Ecto neural progenitor cell (in vitro differentiated cells): ENCODE measurements around the gene CTAGE8.
"Not testable (repeated sequence)": the region's sequence is repeated elsewhere in the genome, so short reads cannot be mapped to it uniquely, and the experiment has no call there.

Source experiments
- DNase-seq: peaks from one replicate; pipeline ENCODE4 v3.0.0-alpha.2; 2018; ENCODE audit warnings: low spot score

The CTAGE8 gene

DNA sequence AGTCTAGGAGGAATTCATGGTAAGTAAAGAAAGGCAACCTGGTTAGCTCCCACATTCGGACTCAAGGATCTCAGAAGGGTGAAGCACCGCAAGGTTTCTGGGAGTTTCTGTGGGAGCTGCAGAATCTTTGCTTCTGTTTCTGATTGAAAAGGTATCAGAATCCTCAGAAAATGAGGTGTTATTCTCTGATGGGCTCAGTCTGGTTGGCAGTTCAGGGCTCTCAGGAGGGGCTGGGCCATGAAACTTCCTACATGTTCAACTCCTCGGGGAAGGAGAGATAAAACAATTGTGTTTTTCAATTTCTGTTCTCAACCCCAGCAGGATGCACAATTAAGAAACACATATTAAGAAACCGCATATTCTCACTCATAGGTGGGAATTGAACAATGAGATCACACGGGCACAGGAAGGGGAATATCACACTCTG lies 13.6 kb downstream of the CTAGE8 start:
- DNase-seq = peak; percentile 26

DNA sequence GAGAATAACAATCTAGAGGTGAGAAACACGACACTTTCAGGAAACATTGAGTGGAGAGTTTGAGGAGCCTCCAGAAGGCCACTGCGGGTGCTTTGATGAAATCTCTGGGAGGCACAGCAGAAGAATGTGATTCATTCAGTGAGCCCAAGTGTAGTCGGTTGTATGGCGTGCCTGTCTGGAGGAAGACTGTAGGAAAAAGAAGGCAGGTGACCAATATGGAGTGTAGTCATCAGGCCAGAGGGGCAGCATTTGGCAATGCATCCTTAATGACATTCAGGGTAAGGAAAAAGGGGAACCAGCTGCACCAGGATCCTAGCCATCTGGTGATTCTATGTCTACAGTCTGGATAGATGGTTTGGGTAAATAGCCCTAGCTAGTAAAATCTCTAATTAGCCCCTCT lies 16.8 kb downstream of the CTAGE8 start:
- not testable (repeated sequence) for DNase-seq

DNA sequence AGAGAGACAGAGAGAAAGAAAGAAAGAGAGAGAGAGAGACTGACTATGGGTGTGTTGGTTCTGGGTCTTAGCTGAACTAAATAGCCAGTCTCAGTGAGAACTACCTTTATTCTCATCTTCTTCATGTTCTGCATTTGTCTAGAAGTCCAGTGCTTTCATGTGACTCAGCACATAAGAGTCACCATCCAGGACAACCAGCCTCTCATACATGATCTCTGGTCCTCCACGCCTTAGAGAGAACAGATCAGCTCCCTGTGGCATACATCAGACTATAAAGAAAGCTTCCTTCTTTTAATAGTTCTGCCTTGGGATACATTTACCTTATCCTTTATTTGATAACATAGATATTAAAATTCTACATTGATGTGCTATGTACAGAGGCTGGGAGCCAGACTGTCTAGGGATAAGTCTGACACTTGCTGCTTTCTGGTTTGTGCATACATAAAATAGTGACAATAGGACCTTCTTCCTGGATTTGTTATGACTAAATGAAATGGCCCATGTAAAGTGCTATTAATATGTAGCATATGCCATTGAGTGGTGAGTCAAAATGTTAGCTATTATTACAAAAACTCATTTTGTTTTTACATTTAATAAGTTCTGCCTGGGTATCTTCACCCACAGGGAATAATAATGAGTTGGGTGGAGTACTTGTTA lies 21.3 kb downstream of the CTAGE8 start:
- DNase-seq = not testable (repeated sequence)

DNA sequence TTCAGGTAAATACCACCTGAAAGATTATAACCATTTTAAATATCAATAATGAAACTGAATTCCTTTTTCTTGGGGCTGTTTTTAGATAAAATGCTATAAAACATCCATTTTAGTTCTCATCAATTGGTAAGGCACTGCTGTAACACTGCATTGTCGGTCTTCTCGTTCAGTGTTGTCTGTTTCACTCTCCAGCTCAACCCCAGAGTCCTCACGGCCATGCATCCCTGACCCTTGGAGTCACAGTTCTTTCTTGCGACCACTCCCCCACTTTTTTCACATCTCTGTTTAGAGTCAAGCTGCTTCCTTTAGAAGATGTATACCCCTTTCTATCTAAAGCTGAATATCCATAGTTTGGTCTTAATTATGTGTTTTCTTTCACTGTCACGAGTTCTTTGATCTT lies 22.1 kb downstream of the CTAGE8 start:
- not testable (repeated sequence) for DNase-seq

DNA sequence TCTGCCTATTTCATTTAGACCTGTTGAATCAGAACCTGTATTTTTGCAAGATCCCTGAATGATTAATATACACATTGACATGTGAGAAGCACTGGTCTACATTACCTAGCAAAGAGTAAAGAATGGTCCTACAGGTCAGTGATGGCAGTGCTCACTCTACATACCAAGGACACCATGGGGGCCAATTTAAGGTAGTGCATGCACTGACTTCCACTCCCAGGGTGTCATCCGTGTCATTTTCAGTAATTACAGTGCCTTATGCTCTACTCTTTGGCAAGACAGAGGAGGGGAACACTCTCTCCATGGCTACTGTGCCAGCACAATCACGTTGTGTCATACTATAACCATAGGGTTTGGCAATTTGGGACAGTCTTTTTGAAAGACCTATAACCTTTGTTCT lies 23.7 kb downstream of the CTAGE8 start:
- DNase-seq = not testable (repeated sequence)

DNA sequence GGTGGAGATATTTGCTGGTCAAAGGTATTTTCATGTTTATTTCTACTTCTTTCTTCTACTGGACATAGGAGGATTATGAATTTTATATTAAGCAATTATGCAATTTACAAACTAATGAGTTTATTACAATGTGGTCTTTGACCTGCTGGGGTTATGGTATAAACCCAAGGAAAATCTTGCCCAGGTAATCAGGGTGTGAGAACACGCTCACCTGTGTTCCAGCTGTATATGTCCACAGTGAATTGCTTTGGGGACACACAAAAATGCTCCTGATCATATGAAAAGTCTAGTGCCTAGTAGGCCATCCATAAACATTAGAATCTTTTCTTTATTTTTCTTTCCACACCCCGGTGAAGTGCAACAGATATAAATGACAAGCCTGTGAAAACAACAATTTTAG lies 29.7 kb downstream of the CTAGE8 start, which contains the start of gene OR2A42:
OR2A42 (minus strand) TSS at position 241 of the 400 bp plus-strand sequence. CDS start 6,762 bp downstream, outside the sequence.
- not testable (repeated sequence) for DNase-seq

DNA sequence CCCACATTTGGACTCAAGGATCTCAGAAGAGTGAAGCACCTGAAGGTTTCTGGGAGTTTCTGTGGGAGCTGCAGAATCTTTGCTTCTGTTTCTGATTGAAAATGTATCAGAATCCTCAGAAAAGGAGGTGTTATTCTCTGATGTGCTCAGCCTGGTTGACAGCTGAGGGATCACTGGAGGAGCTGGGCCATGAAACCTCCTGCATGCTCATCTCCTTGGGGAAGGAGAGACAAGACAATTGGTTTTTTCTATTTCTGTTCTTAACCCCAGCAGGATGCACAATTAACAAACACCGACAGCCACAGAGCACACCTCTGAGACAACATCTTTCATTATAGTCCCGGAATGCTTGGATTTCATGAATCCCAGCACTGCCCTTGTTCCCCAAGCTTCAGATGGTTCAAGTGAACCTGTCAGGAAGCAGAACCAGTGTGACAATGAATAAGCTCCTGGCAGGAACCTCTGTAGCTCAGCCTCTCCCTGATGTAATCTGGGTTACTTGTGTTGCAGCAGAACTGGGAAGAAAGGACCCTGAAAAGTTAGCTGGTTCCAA lies 30.5 kb downstream of the CTAGE8 start:
- DNase-seq = peak; percentile 17

DNA sequence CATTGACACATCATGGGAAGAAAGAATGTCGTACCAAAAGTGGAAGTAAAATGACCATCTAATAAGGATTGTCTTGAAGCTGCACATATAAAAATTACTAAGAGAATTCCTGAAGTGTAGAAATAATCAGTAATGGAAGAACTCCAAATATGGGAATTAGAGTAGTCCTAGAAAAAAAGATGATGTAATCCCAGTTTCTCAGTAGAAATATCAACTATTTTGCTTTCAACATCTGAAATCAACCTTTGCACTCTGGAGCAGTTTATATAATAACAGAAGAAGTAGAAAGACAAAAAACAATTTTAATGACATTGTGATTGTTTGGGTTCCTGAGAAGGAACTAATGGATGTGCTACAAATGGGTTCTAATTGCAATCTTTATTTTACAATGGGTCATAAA lies 36.0 kb downstream of the CTAGE8 start:
- DNase-seq = not testable (repeated sequence)

DNA sequence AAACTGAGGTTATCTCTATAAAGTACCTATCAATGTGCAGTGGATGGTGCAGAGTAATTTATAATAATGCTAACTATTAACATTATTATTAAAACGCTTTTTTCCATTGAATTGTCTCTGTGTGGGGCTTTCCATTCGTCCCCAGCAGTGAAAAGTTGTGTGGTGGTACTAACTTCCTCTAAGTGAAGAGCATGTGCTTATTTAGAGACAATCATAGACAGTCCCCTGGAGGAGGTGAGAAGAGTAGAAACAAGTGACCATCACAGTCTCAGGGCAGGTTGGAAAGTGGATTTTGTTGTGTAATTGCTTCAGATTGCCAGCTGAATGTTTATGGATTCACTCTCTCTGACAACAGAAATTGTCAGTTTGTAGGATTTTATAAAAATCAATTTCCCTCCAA lies 38.1 kb downstream of the CTAGE8 start:
- DNase-seq = not testable (repeated sequence)

DNA sequence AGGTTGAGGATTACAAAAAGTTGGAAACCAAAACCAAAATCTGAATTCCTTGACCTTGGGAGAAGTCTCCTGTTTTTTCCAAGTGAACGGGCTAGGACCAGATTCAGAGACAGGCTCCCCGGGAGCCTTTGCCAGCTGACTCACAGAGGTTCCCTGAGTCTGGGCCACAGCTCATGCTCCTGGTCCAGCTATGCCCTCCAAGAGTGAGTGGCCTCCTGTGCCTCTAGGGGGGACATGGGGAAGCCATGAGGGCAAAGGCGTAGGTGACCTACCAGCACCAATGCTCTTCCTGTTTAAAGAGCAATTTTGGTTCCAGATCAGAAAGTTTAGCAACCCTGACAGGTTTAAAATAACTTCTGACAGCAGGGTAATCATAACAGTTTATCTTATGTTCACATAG lies 40.3 kb downstream of the CTAGE8 start:
- DNase-seq = peak; percentile 29

DNA sequence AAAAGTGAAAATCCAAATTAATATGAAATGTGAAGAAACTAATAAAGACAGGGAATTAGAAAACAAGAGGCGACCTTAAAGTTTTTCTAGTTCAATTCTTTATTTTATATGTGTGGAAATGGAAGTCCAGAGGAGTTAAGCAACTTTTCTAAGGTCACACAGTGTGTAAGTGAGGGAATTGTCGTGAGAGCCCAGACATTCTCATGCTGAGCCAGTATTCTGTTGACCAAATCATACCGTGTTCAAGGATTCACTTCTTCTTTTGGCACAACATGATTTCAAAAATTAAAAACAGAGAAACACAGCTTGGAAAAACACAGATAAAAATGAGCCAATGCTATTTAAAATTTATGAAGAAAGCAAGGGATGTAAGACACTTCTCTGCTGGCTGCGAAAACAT lies 42.2 kb downstream of the CTAGE8 start:
- DNase-seq = not testable (repeated sequence)

DNA sequence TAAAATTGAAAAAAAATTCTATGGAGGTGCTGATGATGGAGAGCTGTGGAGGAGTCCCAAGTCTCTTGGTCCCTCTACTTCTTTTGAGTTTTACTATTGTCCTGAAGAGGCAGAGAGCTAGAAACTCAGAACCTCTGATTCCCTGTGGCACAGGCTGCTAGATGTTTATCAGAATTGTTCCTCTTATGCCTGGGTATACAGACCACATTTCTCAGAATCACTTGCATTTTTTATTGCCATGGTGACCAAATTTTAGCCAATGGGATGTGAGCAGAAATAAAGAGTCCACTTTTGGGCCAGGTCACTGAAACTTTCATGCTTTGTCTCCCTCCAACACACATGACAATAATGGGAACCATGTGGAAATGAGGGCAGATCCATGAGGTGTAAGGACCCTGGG lies 45.4 kb downstream of the CTAGE8 start:
- not testable (repeated sequence) for DNase-seq

DNA sequence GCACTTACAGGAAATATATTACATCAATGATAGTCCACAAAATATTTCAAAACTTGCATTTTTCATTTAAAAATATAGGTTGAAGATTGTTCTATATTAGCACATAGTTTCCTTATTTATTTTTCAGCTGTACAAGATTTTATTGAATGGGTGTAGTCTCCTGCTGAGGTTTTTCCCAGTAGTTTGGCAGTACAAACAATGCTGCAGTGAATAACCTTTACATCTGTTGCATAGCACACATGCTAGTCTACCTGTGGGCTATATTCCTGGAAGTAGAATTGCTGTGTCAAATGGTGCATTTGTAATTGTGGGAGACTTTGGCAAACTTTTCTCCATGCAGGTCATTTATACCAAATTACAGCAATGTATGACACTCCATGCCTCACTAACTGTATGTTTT lies 48.6 kb downstream of the CTAGE8 start:
- DNase-seq = not testable (repeated sequence)

DNA sequence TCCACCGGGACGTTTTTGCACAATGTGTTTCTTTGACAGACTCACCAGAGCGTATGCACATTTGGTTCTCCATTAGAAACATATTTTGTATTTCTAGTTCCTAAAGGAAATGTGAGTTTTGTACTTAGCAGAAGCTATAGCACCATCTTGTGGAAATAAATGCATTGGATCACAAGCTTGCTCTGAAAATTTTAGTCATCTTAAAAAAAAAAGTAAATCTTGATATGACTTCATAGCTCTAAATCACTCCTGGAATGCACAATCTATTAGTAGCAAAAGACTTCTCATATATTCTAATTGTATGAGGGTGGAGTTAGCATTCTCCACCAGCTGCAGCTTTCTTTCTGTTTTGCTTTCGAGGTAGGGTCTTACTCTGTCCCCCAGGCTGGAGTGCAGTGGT lies 49.9 kb downstream of the CTAGE8 start:
- DNase-seq = not testable (repeated sequence)

DNA sequence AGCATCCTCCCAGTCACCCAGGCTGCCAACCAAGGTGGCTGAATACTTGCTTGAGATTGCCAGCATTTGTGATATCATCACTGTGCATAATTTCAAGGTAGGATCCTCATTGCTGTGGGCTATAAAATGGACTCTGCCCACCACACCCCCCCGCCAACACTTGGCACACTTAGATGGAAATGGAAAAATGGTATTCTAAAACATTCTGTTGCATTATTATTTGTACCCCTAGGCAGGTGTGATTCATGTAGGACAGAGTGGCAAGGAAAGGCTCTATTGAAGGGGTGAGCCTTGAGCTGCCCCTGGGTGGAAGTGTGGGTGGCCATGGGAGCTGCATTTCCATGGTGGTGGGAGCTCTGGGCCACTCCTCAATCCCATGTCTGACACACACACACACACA lies 50.5 kb downstream of the CTAGE8 start:
- DNase-seq = peak; percentile 17

DNA sequence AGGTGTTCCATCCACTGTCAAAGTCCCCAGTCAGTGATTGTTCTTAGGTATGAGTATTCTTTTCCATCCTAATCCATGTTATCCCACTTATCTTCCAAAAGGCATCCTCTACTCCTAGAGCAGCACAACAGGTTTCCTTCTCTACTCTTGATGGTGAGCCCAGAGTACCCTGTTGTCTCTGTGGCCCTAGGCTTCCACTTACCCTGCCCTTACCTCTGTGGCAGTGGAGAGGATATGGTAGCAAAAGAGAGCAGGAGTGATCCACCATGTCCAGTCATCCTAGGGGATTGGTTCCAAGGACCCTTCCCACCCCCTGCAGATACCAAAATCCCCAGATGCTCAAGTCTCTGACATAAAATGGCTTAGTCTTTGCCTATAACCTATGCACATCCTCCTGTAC lies 51.9 kb downstream of the CTAGE8 start:
- DNase-seq = not testable (repeated sequence)
